ENCODE data around the gene TMEM217.

The TMEM217 gene

GRCh38 chr6:37262446-37263026 is 4.6 kb upstream of the TMEM217 start:
- ChIA-PET CTCF (no interaction called here), POLR2A (no interaction called here)
- TF ChIP-seq ELF4 (IDR thresholded peaks at IDR 0.05) (no peak), LEF1 (IDR thresholded peaks at IDR 0.05; ENCODE audit: borderline replicate concordance) (no peak), CTBP1 (IDR thresholded peaks at IDR 0.05; ENCODE audit: borderline replicate concordance) (no peak), L3MBTL2 (conservative IDR thresholded peaks at IDR 0.05) (no peak), TARDBP (IDR thresholded peaks at IDR 0.05) (no peak), SP1 (IDR thresholded peaks at IDR 0.05) (no peak), PKNOX1 (IDR thresholded peaks at IDR 0.05) (no peak), FOXM1 (IDR thresholded peaks at IDR 0.05; ENCODE audit: borderline replicate concordance) (no peak), NFRKB (IDR thresholded peaks at IDR 0.05) (no peak), SUZ12 (IDR thresholded peaks at IDR 0.05) (no peak), FOXA1 (IDR thresholded peaks at IDR 0.05) (no peak), HDGF (IDR thresholded peaks at IDR 0.05; ENCODE audit: borderline replicate concordance) (no peak), ARNT (IDR thresholded peaks at IDR 0.05) (no peak), ZNF384 (IDR thresholded peaks at IDR 0.05) (no peak), FOXK2 (IDR thresholded peaks at IDR 0.05) (no peak), BHLHE40 (IDR thresholded peaks at IDR 0.05; ENCODE audit: borderline replicate concordance) (no peak)
- no peak for DNase-seq (ENCODE audit: extremely low spot score)

GRCh38 chr6:37261198-37261597 is 3.3 kb upstream of the TMEM217 start:
- POLR2A ChIA-PET = no interaction called here
- no peak for TF ChIP-seq PKNOX1 (IDR thresholded peaks at IDR 0.05)
- TF ChIP-seq TARDBP (IDR thresholded peaks at IDR 0.05) = no peak
- CTCF ChIA-PET = no interaction called here
- no peak for DNase-seq (ENCODE audit: extremely low spot score)

- ChIA-PET CTCF (no interaction called here), POLR2A (no interaction called here)
- no peak for TF ChIP-seq BHLHE40 (IDR thresholded peaks at IDR 0.05; ENCODE audit: borderline replicate concordance)
- TF ChIP-seq FOXK2 (IDR thresholded peaks at IDR 0.05) = no peak
- TF ChIP-seq ARNT (IDR thresholded peaks at IDR 0.05) = no peak
- no peak for TF ChIP-seq CTBP1 (IDR thresholded peaks at IDR 0.05; ENCODE audit: borderline replicate concordance)
- DNase-seq (ENCODE audit: extremely low spot score) = no peak
Observed at GRCh38 chr6:37260444-37260843, 2.5 kb upstream of the TMEM217 start.

- ChIA-PET POLR2A (no interaction called here), CTCF (no interaction called here)
- TF ChIP-seq LEF1 (IDR thresholded peaks at IDR 0.05; ENCODE audit: borderline replicate concordance) = no peak
- no peak for TF ChIP-seq FOXM1 (IDR thresholded peaks at IDR 0.05; ENCODE audit: borderline replicate concordance)
- no peak for TF ChIP-seq BHLHE40 (IDR thresholded peaks at IDR 0.05; ENCODE audit: borderline replicate concordance)
- TF ChIP-seq SUZ12 (IDR thresholded peaks at IDR 0.05) = no peak
- no peak for TF ChIP-seq CTBP1 (IDR thresholded peaks at IDR 0.05; ENCODE audit: borderline replicate concordance)
Observed at GRCh38 chr6:37260040-37260439, 2.1 kb upstream of the TMEM217 start.

GRCh38 chr6:37259191-37259590 is 1.2 kb upstream of the TMEM217 start:
- TF ChIP-seq NFRKB (IDR thresholded peaks at IDR 0.05) (no peak), PKNOX1 (IDR thresholded peaks at IDR 0.05) (no peak), FOXM1 (IDR thresholded peaks at IDR 0.05; ENCODE audit: borderline replicate concordance) (no peak), ZNF384 (IDR thresholded peaks at IDR 0.05) (no peak), LEF1 (IDR thresholded peaks at IDR 0.05; ENCODE audit: borderline replicate concordance) (no peak), SP1 (IDR thresholded peaks at IDR 0.05) (no peak), ARNT (IDR thresholded peaks at IDR 0.05) (no peak), FOXA1 (IDR thresholded peaks at IDR 0.05) (no peak), TARDBP (IDR thresholded peaks at IDR 0.05) (no peak), FOXK2 (IDR thresholded peaks at IDR 0.05) (no peak), HDGF (IDR thresholded peaks at IDR 0.05; ENCODE audit: borderline replicate concordance) (no peak), L3MBTL2 (conservative IDR thresholded peaks at IDR 0.05) (no peak)
- ChIA-PET POLR2A (no interaction called here), CTCF (no interaction called here)
- DNase-seq (ENCODE audit: extremely low spot score) = no peak

More at GRCh38 chr6:37260040-37260439, 2.1 kb upstream of the TMEM217 start:
- DNase-seq (ENCODE audit: extremely low spot score) = no peak

- CTCF ChIA-PET = interaction anchor here (0.6 kb wide), 1 partner anchor 29 kb away, joined by 9 read pairs; no protein-coding TSS in a partner anchor
Observed at GRCh38 chr6:37258405-37259105, 611 bp upstream of the TMEM217 start.

More at GRCh38 chr6:37258405-37259105, 611 bp upstream of the TMEM217 start:
- DNase-seq (ENCODE audit: extremely low spot score) = no peak
- POLR2A ChIA-PET = interaction anchor here (0.6 to 1.7 kb wide), 10 partner anchors 13 to 814 kb away, joined by 3 to 14 read pairs (median 4); partner anchors contain the start of genes PIM1 and RNF8
- TF ChIP-seq FOXA1 (IDR thresholded peaks at IDR 0.05) (no peak), SUZ12 (IDR thresholded peaks at IDR 0.05) (no peak), FOXK2 (IDR thresholded peaks at IDR 0.05) (no peak), LEF1 (IDR thresholded peaks at IDR 0.05; ENCODE audit: borderline replicate concordance) (no peak), NFRKB (IDR thresholded peaks at IDR 0.05) (no peak), FOXM1 (IDR thresholded peaks at IDR 0.05; ENCODE audit: borderline replicate concordance) (no peak), CTBP1 (IDR thresholded peaks at IDR 0.05; ENCODE audit: borderline replicate concordance) (no peak), ARNT (IDR thresholded peaks at IDR 0.05) (no peak), SP1 (IDR thresholded peaks at IDR 0.05) (no peak), TARDBP (IDR thresholded peaks at IDR 0.05) (no peak)

Measured in HEK293T (cell line).